HG03135 (cell line): ENCODE data around the gene MYADML2.

Experiments used
- ATAC-seq: cut with Tn5 transposase; IDR thresholded peaks from one replicate; pipeline ENCODE4 v1.9.1; 2021; ENCODE audit warnings: mild to moderate bottlenecking, moderate library complexity; ENCODE audit not compliant: unreplicated experiment

The MYADML2 gene

DNA sequence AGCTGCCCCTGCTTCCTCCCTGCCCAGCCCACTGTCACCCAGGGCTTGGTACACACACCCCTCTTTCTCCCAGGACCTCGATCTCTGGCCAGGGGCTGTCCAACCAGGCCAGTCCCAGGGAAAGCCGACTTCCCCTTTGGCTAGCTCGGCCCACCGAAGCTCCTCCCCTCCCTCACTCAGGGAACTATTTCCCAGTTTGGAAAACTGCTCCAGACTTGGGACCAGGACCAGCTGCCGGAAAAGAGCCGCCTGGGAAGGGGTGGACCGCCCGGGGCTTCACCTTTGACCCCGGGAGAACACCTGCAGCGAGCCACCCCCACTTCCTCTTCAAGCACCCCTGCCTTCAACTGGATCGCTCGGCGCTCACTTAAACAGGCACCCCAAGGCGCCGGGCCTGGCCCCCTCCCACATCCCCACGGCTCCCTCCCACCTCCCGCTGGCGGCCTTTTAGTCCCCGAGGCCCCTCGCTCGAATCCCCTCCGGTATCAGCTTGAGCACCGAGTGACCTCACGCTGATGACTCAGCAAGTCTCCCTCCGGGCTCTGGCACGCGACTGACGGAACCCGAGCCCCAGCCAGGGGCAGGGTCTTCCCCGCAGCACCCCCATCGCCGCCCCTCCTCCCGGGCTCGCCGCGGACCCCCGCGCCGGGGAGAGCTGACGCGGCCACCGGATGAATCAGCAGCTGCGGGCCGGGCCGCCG, 20.4 kb downstream of the MYADML2 start:
- peak; percentile 27 for ATAC-seq

GRCh38 chr17:81925860-81926450, 21.1 kb downstream of the MYADML2 start:
- no peak for ATAC-seq

GRCh38 chr17:81924557-81925532, 22.2 kb downstream of the MYADML2 start:
- ATAC-seq, result no peak

- no peak for ATAC-seq
Measured at GRCh38 chr17:81923302-81924260, 23.5 kb downstream of the MYADML2 start.

GRCh38 chr17:81922566-81923301, 24.3 kb downstream of the MYADML2 start:
- ATAC-seq, result no peak

DNA sequence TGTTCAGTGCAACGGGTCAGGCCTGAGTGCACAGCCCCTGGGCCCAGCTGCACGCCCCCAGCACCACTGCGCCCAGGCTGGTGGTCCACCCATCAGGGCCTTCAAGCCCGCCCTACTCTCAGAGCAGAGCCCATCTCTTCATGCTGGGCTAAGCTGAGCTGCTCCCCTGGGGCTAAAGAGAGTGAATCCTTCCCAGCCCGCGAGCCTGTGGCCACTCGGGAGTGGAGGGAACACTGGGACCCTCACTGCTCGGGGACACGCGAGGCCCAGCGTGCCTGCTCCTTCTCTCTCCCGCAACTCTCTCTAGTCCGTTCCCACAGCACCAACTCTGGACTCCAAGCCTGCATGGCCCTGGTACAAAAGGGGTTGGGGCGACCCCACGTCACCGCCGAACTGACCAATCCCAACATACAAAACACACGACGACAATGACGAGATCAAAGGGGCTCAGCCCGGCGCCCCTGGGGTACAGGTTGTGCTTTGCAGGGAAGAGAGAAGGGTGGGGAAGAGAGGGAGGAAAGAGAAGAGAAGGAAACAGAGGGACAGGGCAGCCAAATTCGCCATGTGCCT, 25.0 kb downstream of the MYADML2 start:
- ATAC-seq, result no peak

DNA sequence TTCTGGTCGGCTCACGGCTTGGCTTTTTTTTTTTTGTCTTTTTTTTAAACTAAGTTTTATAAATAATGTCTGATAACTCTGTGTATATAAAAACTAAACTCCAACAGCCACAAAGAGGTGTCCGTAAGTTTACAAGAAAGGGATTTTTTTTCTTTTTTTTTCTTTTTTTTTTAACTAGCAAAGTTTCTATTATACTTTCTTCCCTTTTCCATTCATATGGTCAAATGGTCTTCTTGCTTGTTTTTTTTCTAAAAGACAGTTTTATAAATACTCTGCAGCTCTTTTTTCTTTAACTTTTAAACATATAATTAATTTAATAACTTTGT, 25.5 kb downstream of the MYADML2 start:
- no peak for ATAC-seq

- no peak for ATAC-seq
Measured at GRCh38 chr17:81920612-81921536, 26.2 kb downstream of the MYADML2 start.

DNA sequence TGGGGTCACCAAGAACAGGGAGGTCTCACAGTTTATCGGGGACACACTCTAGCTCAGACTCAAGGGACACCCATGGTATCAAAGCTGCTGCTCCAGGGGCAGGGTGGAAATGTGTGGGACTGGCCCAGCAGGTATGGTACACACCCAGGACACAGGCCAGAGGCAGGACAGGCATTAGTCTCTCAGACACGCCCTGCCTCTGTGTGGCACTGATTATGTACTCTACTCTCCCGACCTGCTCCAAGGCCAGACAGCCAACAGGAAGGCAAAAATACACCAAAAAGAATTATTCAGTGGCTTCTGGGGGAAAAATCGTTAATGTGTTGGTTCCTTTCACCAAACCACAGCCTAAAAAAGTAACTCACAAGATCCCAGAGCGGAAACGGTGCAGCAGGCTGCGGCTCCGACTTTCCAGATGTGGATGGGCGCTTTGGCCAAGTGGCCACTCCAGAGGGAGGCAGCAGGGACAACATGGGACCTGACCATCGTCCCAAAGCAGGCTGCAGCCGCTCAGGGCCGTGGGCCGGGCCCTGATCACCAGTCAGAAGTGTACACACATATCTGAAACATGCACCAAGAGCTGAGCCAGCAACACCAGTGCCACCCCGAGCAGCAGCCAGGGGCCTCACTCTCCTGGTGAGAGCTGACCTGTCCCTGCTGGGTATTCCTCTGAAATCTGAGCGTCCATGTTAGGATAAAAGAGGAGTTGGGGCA, 28.0 kb downstream of the MYADML2 start:
- ATAC-seq, result no peak

DNA sequence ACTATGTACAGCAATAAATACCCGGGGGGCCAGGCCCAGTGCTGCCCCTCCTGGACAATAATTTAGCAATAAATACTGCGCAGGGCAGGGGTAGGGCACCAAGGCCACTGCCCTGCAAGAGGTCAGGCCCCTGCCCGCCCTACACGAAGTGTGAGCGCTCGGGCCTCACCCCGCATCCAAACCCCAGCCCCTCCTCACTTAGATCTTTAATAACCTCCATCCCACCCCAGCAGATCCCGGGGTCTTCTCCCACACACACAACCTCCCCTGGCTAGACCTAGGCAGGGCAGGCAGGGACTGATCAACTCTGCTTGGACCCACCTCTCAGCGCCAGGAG, 28.7 kb downstream of the MYADML2 start:
- ATAC-seq, result peak; percentile 11

GRCh38 chr17:81917565-81918332, 29.3 kb downstream of the MYADML2 start, which contains the start of gene SIRT7:
TSS of gene SIRT7 (minus strand) at chr17:81918176. CDS start at chr17:81918131, 45 bp downstream.
- peak; percentile 59 for ATAC-seq

DNA sequence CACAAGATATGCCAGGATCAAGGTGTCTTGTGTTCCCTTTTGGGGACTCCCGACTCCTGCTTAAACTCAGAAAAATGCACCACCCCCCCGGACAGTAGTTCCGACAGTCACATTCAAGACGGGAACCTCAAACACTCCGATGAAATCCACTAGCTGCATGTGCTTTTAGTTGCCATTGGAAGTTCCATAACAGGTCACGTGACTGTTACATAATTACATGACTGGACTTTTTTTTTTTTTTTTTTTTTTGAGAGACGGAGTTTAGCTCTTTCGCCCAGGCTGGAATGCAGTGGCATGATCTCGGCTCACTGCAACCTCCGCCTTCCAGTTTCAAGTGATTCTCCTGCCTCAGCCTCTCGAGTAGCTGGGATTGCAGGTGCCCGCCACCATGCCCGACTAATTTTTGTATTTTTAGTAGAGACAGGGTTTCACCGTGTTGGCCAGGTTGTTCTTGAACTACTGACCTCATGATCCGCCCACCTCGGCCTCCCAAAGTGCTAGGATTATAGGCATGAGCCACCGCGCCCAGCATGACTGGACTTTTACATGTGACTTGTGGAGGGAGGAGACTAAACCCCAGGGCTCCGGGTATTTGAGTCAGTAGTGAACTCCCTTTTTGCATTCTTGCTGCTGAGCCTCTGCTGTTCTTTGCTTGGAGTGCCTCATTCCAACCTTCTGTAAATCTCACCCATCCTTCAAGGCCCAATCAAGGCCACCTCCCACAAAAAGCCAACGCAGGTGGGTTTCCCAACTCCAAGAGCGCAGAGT, 30.6 kb downstream of the MYADML2 start:
- no peak for ATAC-seq

- ATAC-seq, result no peak
Measured at GRCh38 chr17:81915331-81915730, 31.7 kb downstream of the MYADML2 start.

- ATAC-seq, result no peak
Measured at GRCh38 chr17:81914103-81914850, 32.8 kb downstream of the MYADML2 start.

GRCh38 chr17:81913394-81914102, 33.5 kb downstream of the MYADML2 start:
- ATAC-seq, result no peak
